Activated CD4-positive, alpha-beta T cell treated with anti-CD3 and anti-CD28 coated beads, Interleukin-2, Interleukin-6, amounts not matched to agents 100 ng/mL and 50 ng/mL, durations not matched to agents 16 hours and 8 hours (primary cell): ENCODE results near the gene CTTNBP2NL.
A peak's percentile ranks its signal among the peaks of the same experiment; 100 is the strongest.

Source experiments
- DNase-seq: peaks from one replicate; pipeline ENCODE4 v3.0.0-alpha.2; 2020

CTTNBP2NL gene, protein sequence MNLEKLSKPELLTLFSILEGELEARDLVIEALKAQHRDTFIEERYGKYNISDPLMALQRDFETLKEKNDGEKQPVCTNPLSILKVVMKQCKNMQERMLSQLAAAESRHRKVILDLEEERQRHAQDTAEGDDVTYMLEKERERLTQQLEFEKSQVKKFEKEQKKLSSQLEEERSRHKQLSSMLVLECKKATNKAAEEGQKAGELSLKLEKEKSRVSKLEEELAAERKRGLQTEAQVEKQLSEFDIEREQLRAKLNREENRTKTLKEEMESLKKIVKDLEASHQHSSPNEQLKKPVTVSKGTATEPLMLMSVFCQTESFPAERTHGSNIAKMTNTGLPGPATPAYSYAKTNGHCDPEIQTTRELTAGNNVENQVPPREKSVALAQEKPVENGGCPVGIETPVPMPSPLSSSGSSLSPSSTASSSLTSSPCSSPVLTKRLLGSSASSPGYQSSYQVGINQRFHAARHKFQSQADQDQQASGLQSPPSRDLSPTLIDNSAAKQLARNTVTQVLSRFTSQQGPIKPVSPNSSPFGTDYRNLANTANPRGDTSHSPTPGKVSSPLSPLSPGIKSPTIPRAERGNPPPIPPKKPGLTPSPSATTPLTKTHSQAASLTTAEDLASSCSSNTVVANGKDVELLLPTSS

DNA sequence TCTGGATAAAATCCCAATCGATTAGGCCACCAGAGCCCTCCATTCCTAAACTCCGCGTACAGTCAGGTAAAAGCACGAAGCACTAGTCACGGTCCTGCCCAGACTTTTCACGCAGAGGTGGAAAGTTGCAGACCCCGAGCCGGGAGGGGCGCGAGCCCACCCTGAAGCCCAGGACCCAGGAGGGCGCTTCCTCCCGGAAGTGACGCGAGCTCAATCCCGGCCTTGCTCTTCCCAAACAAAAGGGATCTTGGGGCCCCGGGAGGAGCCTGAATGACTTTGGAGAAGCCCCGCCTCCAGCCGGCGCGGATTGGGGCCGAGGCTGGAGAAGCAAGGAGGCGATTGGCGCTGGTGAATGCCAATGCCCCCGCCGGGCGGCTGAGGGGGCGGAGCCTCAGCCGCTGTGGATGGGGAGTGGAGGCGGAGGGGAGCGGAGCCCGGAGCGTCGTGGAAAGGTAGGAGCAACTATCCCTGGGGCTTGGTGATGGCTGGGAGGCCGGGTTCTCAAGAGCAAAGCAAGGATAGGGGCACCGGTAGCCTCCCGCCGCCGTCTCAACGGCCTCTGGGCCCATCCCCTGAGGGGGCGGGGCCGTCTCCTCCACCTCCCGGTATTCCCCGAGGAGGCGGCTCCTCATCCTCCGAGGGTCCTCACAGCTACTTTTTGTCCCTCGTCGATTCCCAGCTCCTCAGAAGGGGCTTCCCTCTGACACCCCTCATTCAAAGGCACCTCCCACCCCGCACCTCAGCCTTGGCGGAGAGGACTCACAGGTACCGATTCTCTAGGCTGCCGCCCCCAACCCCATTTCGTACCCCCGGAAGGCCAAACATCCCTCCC is at the start of gene CTTNBP2NL:
CTTNBP2NL (plus strand) TSS at position 394 of the 832 bp plus-strand sequence. CDS start 19,952 bp downstream, outside the sequence.
- peak; percentile 91 for DNase-seq

DNA sequence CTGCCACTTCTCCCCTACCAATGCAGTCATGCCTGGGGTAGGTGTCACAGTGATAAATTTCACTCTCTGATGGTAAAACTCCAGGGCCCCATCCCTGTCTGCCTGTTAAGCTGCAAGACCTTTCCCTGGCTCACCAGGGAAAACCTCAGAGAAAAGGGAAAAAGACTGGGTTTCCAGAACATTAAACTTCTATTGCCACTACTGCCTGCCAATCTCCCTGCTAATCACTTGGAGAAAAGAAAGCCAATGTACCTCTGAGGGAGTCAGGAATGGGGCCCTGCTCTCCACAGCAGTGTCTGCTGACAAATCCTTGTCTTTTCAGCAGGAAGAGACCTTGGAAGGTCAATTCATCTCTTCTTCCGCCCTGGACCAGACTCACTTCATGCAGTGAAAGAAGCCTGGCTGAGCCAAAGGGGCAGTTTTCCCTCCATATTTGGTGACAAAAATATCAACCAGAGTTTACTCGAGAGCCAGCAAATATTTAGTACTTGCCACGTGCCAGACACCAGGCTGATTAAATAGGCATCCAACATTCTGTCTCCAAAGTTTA is 49.1 kb upstream of the CTTNBP2NL start:
- DNase-seq = no peak

DNA sequence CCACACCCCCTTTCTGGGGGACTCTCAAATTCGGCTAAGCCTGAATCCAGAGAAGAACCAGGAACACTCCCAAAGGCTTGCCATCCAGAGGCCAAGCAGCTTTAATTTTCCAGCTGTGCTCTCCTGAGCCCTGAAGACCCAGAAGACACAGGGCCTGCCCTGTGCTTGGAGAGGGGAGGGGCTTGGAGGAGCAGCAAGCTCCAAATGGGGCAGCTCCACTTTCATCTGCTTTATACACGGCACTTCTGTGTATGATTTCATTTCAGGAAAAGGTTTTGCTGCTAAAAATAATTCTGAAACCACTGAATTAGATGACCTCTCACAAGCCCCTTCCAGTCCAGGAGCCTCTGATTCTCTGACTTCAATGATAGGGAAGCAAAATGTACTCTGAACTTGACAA is 39.2 kb upstream of the CTTNBP2NL start:
- DNase-seq = no peak

DNA sequence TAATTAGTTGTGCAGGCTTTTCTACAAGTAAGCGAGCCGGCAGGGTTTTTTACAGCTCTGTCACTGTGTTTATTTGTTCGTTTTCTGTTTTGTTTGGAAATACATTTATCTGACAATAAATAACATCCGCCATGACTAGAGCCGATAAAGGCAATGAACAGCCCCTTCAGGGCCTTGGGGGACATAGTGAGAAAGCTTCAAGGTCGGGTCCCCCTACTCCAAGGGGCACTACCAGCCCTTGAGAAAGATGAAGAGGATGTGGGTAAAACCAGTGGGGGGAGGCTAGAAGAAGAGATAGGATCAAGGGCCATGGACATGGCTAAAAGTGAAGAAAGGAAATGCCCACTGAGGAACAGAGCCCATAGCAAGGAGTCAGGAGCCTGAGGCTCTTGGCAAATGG is 38.5 kb upstream of the CTTNBP2NL start:
- no peak for DNase-seq

DNA sequence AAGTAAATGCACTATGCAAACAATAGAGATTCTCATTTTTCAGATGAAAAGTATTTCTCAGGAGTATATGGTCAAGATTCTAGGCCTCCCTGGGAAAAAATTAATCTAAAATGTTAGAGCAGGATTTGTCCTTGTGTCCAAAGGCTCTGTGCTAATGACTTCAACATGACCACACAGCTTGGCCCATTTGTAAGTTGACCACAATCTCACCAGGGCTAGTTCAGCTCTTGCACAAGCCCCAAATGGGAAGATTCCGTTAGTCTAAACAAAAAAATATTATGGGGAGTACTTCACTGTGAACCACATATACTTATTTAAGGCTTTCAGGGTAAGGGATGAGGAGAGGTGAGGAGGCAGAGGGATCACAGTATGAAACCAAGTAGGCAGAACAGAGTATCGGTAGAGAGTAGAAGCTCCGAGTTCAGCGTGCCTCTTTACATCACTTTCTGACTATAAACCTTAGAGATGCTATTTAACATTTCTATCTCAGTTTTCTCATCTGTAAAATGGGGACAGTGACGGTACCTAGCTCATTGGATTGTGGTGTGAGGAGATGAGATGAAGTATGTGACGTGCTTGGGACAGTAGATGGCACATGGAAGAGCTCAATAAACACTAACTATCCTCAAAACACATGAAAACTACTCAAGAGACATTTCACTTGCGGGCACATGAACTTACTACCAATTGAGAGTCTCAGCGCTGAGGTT is 37.8 kb upstream of the CTTNBP2NL start:
- no peak for DNase-seq

DNA sequence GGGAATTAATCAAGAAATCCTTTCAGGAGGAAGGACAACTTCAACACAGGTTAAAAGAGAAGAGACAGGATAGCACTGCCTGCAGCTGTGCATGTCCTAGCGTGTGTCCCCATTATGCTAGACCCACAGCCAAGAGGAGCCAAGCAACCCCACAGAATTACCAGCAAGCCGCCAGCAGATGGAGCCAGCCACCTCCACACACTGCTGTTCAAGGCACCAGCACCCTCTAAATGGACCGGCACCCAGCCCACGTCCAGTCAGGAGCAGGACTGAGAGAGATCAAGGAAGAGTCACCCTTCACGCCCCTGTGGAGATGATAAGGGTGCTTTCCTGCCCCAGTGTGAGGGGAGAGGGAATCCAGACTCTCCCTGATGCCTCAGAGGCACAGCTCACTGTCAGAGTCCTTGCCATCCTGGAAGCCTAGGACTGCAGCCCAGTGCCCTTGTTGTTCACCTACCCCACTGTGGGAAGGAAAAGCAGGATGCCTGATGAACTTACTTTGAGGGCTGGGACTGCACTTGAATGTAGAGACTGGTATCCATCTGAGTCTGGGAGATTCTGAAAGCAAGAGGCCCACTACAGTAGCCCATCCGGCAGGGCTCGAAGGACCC is 37.1 kb upstream of the CTTNBP2NL start:
- DNase-seq = peak; percentile 47

DNA sequence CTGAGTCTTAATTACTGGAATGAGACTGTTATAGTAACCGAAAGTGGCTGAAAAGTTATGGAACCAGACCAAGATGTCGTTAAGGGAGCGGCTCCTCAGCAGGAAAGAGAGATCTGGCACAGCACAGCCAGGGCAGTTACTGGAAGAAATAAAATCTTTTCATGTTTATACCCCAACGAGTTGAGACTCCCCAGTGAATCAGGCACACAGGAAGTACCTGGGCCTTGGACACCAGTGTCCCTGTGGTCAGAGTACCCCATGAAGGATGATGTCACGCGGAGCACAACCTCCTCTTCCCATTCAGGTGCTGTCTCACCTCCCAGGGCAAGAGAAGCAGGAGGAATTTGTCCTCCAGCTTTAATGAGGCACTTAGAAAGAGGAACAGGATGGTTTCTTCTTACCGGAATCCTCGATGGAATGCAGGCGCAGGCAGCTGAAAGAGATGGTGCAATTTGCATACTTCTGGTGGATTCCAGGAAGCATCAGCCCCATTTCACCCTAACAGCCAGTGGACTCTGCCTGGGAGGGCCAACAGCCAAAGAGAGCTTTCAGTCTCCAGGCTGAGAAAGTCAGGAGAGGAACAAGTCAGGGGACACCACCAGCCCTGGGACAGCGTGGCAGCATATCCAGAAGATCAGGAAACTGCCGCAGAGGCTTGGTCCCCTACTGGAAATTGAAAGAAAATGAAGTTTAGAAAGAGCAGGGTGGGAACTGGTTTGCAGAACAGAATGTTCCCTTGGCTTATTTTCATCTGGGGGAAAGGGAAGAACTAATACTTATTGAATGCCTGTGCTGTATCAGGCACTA is 35.9 kb upstream of the CTTNBP2NL start:
- DNase-seq = no peak

DNA sequence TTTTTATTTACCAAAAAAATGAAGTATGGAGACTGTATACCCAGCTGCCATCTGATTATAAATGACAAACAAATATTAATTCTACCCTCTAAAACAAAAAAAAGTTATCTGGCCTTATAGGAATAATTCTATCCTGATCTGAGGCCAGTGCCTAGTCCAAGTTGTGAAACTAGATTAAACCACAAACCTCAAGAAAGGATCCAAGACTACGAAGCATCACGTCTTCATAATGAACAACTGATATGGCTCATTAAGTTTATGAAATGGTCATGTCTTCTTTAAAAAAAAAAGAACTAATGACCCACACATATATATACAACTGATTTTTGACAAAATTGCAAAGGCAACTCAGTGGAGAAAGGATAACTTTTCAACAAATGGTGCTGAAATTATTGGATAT is 32.4 kb upstream of the CTTNBP2NL start:
- DNase-seq = no peak

DNA sequence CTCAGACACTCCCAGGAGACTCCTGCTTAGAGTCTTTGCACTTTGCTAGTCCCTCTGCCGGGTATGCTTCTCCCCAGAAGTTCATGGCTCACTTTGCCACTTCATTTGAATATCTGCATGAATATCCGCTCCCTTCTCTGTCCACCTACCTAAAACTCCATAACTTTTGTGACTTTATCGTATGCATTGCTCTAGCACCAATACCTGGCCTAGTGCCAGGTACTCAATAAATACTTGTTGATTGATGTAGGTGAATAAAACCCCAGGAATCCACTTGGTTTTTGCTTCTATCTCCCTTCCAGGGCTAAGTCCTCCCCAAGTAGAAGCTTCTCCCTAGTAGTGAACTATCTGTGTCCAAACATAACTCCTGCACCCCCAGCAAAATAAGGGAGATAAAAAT is 27.8 kb upstream of the CTTNBP2NL start:
- no peak for DNase-seq

DNA sequence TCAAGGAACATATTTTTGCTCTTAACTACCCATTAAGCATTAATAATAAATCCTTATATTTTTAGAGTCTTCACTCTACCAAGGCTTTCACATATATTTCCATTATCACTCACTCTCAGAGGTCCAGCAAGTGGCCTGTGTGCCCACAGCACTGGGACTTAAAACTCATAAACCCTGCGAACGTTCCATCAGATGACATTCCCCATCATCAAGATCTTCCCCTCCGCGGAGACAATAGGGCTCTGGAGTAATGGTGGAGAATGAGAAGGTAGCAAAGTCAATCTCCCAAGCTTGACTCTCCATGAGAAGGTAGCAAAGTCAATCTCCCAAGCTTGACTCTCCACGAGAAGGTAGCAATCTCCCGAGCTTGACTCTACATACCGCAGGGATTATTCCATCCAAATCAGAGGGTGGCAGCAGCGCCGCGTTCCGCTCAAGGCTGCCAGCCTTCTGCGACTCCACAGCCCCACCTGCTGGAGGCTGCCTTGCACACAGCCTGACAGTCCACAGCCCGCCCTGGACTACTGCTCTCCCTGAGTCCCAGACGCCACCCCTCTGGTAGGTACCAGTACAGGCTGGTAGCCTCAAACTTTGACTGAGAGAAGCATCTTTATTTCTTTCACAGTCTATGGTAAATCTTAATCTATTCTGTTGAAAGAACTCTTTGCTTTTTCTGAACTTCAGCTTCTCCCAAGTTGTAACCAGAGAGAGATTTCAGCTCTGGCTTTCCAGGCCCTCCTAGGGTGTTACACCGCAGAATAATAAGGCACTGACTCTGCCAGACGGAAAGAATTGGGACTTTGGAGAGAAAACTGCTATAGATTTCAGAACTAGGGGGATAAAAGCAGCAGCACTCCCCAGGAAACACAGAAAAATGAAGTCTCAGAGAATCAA is 26.4 kb upstream of the CTTNBP2NL start:
- peak; percentile 89 for DNase-seq

DNA sequence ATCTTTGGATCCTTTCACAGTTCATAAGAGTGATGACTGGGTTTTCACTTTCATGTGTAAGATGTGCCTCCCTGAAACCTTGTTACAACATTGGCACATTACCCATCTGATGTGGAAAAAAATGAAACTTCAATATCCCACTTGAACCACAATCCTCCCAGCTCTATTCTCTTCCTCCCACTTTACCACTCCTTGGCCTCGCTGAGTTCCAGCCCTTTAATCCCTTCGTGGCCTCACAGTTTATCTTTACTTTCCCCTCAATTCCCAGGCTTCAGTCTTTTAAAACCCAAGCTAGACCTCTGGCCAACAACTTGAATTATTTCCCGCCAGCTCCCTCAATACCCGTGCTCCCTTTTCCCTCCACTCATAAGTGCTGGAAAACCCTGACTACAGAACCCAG is 25.0 kb upstream of the CTTNBP2NL start:
- DNase-seq = no peak

DNA sequence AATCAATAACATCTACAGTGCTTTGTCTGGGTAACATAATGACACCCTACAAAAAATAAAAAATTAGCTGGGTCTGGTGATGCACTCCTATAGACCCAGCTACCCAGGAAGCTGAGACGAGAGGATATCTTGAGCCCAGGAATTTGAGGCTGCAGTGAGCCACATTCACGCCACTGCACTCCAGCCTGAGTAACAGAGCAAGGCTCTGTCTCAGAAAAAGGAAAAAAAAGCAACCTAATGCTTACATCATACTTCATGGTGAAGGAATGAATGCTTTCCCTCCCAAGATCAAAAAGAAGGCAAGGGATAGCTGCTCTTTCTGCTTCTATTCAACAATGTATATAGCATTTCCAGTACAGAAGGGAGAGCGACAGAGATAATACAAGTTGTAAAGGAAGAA is 24.2 kb upstream of the CTTNBP2NL start:
- DNase-seq = no peak

DNA sequence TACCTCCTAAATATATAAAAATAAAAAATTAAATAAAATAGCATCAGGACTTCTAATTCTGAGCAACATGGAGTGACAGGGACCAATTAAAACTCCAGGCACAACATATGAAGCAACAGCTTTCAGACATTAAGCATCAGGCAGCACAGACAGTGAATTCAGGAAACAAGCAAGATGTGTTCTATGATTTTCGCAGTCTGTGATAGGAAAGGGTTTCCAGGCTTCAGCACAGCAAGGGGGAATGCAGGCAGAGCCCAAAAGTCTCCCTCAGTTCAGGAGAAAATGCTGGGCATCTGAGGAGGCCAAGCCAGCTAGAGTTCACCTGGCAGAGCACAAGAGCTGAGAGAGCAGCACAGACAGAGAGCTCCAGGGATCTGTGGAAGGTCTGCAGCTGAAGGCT is 22.2 kb upstream of the CTTNBP2NL start:
- DNase-seq = no peak

DNA sequence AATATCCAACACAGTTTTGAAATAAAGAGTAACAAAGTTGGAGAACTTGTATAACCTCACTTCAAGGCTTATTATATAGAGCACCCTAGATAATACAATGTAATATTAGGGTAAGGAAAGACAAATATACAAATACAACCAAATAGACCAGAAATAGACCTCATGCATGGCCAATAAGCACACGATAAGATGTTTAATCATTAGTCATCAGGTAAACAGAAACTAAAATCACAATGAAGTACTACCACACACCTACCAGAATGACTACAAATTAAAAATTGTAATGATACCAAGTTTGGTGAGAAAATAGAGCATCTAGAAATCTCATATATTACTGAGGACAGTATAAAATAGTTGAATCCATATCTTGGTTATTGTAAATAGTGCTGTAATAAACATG is 20.3 kb upstream of the CTTNBP2NL start:
- DNase-seq = no peak

DNA sequence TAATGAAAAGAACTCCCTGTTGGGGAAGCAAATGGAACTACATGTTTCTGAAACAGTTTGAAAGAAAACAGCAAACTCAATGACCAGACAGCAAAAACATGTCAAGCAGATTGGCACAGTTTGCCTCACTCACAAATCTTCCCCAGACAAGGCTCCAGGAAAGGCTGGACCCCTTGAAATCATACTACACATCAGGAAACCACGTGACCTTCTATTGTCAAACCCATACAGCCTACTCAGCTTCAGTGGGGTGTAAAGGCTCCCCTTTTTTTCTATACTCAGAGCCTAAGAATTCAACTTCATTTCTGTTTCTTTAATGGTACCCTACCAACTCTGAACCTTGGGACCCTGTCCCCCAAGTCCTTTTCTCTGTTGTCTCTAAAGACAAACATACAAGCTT is 15.7 kb upstream of the CTTNBP2NL start:
- DNase-seq = no peak

DNA sequence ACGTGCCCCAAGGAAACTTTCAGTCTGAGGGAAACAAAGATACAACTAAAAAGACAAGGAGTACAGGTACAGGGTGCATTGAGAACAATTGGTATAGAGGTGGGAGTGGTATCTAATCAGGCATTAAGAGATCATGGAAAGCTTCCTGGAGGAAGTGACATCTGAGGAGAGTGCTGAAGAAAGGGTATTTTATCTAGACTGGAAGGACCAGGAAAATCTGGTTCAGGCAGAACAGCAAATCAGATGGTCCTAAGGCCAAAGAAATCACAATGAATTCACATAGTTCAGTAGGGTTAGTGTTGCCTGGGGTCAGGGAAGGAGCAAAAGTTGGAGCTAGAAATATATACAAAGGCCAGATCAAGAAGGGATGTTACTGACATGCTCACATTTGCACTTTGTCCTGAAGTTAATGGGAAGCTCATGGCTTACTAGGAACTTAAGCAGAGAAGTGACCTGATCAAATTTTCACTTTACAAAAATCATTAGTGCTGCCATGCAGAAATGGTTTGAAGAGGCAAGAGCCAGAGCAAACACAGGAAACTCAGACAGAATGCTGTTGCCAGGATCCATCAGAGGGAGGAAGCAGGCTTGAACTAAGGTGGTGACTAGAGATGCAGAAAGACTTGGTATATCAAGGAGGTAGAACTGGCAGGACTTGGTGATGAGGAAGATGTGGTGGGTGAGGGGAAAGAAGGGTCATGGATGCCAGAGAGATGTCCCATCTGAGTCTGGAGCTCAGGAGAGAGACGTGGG is 14.5 kb upstream of the CTTNBP2NL start:
- no peak for DNase-seq

DNA sequence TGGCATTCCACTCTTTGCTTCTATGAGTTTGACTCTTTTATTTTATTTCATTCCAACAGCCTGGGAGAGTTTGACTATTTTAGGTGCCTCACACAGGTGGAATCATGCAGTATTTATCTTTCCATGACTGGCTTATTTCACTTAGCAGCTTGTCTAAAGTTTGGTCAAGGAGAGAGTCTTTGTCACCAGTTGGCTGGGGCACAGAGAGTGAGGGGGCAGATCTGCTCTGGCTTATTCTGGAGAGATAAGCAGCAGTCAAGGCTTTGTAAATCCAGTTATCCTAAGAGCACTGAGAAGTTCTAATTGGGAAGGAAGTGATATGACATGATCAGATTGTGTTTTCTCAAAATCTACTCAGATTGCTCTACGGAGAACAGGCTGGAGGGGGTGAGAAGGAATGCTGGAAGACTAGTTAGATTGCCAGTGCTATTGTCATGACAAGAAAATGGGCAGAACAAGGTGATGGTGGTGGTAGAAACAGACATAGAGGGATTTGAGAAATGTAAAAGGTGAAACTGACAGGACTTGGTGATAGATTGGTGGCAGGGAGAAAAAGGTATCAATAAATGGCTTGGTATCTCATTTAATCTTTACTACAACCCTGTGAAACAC is 12.1 kb upstream of the CTTNBP2NL start:
- DNase-seq = no peak

DNA sequence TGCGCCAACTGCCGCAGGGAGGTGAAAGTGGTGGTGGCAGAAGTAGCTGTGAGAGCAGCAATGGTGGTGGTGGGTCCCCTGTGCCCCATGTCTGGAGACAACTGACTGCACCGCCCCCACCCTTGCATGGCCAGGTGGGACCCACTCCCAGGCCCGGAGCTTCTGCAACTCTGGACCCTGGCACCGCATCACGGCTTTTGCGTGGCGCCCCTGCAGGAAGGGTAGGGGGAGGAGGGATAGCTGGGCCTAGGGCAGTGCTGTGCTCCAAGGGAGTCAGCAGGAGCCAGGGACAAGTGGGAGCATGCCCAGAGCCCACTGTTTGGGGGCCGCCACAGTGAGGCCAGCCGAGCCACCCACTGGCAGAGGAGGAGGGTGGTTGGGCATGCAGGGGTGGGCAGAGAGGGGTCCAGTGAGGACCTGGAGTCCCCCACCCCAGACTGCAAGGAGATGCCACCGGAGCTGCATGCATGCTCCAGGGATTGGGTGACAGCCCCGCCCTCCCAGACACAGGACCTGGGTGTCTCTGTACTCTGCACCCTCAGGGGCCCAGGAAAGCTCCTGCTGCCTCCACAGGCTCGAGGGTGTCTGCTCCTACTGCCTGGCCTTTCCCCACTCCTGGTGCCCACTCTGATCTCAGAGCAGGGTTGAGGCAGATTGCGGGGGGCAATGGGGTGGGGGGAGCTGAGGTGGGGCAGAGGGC is 9.8 kb upstream of the CTTNBP2NL start:
- no peak for DNase-seq
